ENCODE results near the gene SCARF1. TPM values are rescaled to one million over a fixed set of nuclear protein-coding genes. Genes with fewer than 3 reads are reported as not detected.
A peak's percentile ranks its signal among the peaks of the same experiment; 100 is the strongest.

Gene SCARF1
- total RNA-seq, 1 donor from 2014 or later = 0.97 TPM

- Mint-ChIP-seq H3K4me3 (peak overlapping the region; percentile 88), H3K36me3 (no peaks in the 10 kb centered on the region), H3K4me1 (ENCODE audit: unreplicated experiment) (peaks cover 18% of the 10 kb centered on the region), H3K27me3 (peaks cover 15% of the 10 kb centered on the region), H3K9me3 (no peaks in the 10 kb centered on the region), H3K27ac (peak overlapping the region; percentile 80)
- no peak for DNase-seq (ENCODE audit: extremely low spot score, unreplicated experiment)
- TF ChIP-seq CTCF (conservative IDR thresholded peaks at IDR 0.05) = no peak
Measured at GRCh38 chr17:1643999-1644492, 1.5 kb downstream of the SCARF1 start.

- peaks cover 18% of the 10 kb centered on the region for H3K4me1 Mint-ChIP-seq (ENCODE audit: unreplicated experiment)
- H3K9me3 Mint-ChIP-seq = no peaks in the 10 kb centered on the region
- TF ChIP-seq CTCF (conservative IDR thresholded peaks at IDR 0.05) = peak; percentile 57
- peaks cover 15% of the 10 kb centered on the region for H3K27me3 Mint-ChIP-seq
- H3K36me3 Mint-ChIP-seq = no peaks in the 10 kb centered on the region
- no peak overlapping the region for H3K27ac Mint-ChIP-seq
- H3K4me3 Mint-ChIP-seq = no peak overlapping the region
- no peak for DNase-seq (ENCODE audit: extremely low spot score, unreplicated experiment)
Measured at GRCh38 chr17:1643293-1643998, 2.1 kb downstream of the SCARF1 start.

- Mint-ChIP-seq H3K27ac (no peak overlapping the region), H3K36me3 (no peaks in the 10 kb centered on the region), H3K4me1 (ENCODE audit: unreplicated experiment) (peaks cover 17% of the 10 kb centered on the region), H3K27me3 (peaks cover 15% of the 10 kb centered on the region), H3K9me3 (no peaks in the 10 kb centered on the region), H3K4me3 (peak overlapping the region; percentile 8)
- DNase-seq (ENCODE audit: extremely low spot score, unreplicated experiment) = no peak
- peak; percentile 33 for TF ChIP-seq CTCF (conservative IDR thresholded peaks at IDR 0.05)
Measured at GRCh38 chr17:1641065-1641403, 4.5 kb downstream of the SCARF1 start.

- TF ChIP-seq CTCF (conservative IDR thresholded peaks at IDR 0.05) = no peak
- peaks cover 17% of the 10 kb centered on the region for H3K4me1 Mint-ChIP-seq (ENCODE audit: unreplicated experiment)
- no peaks in the 10 kb centered on the region for H3K36me3 Mint-ChIP-seq
- DNase-seq (ENCODE audit: extremely low spot score, unreplicated experiment) = no peak
- no peak overlapping the region for H3K4me3 Mint-ChIP-seq
- no peaks in the 10 kb centered on the region for H3K9me3 Mint-ChIP-seq
- no peak overlapping the region for H3K27ac Mint-ChIP-seq
- peaks cover 15% of the 10 kb centered on the region for H3K27me3 Mint-ChIP-seq
Measured at GRCh38 chr17:1640329-1641064, 5.0 kb downstream of the SCARF1 start.

GRCh38 chr17:1639549-1640180, 5.9 kb downstream of the SCARF1 start:
- H3K9me3 Mint-ChIP-seq = no peaks in the 10 kb centered on the region
- peaks cover 15% of the 10 kb centered on the region for H3K27me3 Mint-ChIP-seq
- no peak for DNase-seq (ENCODE audit: extremely low spot score, unreplicated experiment)
- peaks cover 17% of the 10 kb centered on the region for H3K4me1 Mint-ChIP-seq (ENCODE audit: unreplicated experiment)
- H3K27ac Mint-ChIP-seq = no peak overlapping the region
- H3K36me3 Mint-ChIP-seq = no peaks in the 10 kb centered on the region
- no peak for TF ChIP-seq CTCF (conservative IDR thresholded peaks at IDR 0.05)
- H3K4me3 Mint-ChIP-seq = no peak overlapping the region

Measured in type B pancreatic cell (in vitro differentiated cells).